ACC112 (cell line): Measurements from ENCODE around the gene ARHGEF39.

ENCODE experiments used
- H2AFZ ChIP-seq: fragments of 200-600 bp; sonication (generic); one replicate; pipeline ENCODE4 v1.6.0; 2017; ENCODE audit warnings: antibody characterized with exemption, low read length; ENCODE audit not compliant: unreplicated experiment
- H3K27ac ChIP-seq: fragments of 200-600 bp; sonication (generic); 2 replicates; pipeline ENCODE4 v1.5.1; 2014; ENCODE audit warnings: low read depth, mild to moderate bottlenecking, antibody characterized with exemption, low read length, moderate library complexity
- H3K27me3 ChIP-seq: fragments of 200-600 bp; sonication (generic); 2 replicates; pipeline ENCODE4 v1.6.1; 2014; ENCODE audit warnings: mild to moderate bottlenecking, antibody characterized with exemption, low read length, moderate library complexity, mixed read lengths; ENCODE audit not compliant: insufficient read depth
- H3K36me3 ChIP-seq: fragments of 200-600 bp; sonication (generic); 2 replicates; pipeline ENCODE4 v1.6.1; 2016; ENCODE audit warnings: mild to moderate bottlenecking, antibody characterized with exemption, low read length, moderate library complexity, mixed read lengths; ENCODE audit not compliant: insufficient read depth
- H3K4me1 ChIP-seq: fragments of 200-600 bp; sonication (generic); one replicate; pipeline ENCODE4 v1.6.1; 2016; ENCODE audit warnings: low read length, mixed read lengths; ENCODE audit not compliant: insufficient read depth, unreplicated experiment, control insufficient read depth
- H3K4me3 ChIP-seq: fragments of 200-600 bp; sonication (generic); 2 replicates; pipeline ENCODE4 v1.5.1; 2014; ENCODE audit warnings: mild to moderate bottlenecking, low read depth, low read length
- H3K79me2 ChIP-seq: fragments of 200-600 bp; sonication (generic); one replicate; pipeline ENCODE4 v1.6.0; 2016; ENCODE audit warnings: low read length; ENCODE audit not compliant: control insufficient read depth, unreplicated experiment, insufficient read depth

ARHGEF39 gene, protein sequence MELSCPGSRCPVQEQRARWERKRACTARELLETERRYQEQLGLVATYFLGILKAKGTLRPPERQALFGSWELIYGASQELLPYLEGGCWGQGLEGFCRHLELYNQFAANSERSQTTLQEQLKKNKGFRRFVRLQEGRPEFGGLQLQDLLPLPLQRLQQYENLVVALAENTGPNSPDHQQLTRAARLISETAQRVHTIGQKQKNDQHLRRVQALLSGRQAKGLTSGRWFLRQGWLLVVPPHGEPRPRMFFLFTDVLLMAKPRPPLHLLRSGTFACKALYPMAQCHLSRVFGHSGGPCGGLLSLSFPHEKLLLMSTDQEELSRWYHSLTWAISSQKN

DNA sequence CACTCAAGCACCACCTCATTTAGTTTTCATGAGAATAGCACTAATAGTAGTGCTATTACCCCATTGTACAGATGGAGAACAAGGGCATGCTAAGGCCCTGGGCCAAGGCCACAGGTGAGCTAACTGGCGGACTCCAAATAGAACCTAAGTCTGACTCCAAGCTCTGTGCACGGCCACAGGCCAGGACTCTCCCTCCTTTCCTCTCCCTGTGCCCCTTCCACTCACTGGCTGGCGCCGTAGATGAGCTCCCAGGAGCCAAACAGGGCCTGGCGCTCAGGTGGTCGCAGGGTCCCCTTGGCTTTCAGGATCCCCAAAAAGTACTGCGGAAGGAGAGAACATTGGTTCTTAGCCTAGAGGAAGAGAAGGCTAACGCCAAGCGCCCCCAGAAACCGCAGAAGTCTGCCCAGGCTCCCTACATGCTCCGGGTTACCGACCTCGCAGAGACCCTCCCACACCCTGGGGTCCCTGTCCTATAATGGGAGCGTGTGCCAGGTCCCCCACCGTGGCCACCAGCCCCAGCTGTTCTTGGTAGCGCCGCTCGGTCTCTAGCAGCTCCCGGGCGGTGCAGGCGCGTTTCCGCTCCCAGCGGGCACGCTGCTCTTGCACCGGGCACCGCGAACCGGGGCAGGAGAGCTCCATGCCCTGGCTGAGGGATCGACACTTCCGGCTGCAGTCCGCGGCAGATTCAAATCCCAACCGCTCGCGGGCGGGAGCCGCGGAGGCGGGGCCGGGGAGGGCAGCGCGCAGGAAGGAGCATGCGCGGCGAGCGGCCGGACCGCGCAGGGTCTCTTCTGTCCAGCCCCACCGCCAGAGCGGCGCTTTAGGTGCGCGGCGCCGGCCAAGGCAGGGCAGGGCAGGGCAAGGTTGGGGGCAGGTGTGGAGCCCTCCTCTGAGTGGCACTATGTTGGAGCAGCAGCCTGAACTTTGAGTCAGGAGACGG is at the start of gene ARHGEF39:
Gene ARHGEF39 (minus strand): TSS at position 665 of the 940 bp plus-strand sequence. CDS start 26 bp downstream, at position 639.
- H3K79me2 ChIP-seq, result peaks cover 29% of the 10 kb centered on the region
- no peaks in the 10 kb centered on the region for H3K27me3 ChIP-seq
- H3K27ac ChIP-seq, result peak within 1 kb of the TSS; percentile 45
- H3K4me3 ChIP-seq, result peak within 1 kb of the TSS; percentile 81
- peaks cover 60% of the 10 kb centered on the region for H3K4me1 ChIP-seq
- H2AFZ ChIP-seq, result peak within 1 kb of the TSS; percentile 52
- 0 out of 2 replicates have a peak, but pooled peaks cover 6% of the 10 kb centered on the region for H3K36me3 ChIP-seq

DNA sequence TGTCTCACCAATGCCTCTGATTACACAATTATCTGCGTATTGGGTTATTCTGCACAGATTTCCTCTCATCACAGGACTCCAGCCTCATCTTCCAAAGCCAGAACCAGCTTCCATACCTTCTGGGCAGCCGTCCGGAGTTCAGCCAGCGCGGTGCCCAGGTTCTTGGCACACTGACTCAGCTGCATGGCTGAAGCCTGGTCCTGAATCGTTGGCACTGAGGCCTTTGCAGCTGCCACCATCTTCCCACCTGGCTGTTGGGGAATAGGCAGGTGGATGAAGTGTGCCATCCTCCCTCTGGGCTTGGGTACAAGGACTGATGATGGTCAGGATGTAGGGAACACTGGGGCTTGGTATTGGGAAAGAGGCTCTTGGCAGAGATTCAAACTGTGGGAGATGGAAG is 49.1 kb upstream of the ARHGEF39 start:
- Histone ChIP-seq H3K36me3 (peaks cover 58% of the 10 kb centered on the region; the same call in 1 of the 2 replicates), H3K27ac (no peak overlapping the region), H2AFZ (no peak overlapping the region), H3K4me3 (no peak overlapping the region), H3K79me2 (peaks cover 6% of the 10 kb centered on the region), H3K4me1 (no peaks in the 10 kb centered on the region), H3K27me3 (no peaks in the 10 kb centered on the region)

DNA sequence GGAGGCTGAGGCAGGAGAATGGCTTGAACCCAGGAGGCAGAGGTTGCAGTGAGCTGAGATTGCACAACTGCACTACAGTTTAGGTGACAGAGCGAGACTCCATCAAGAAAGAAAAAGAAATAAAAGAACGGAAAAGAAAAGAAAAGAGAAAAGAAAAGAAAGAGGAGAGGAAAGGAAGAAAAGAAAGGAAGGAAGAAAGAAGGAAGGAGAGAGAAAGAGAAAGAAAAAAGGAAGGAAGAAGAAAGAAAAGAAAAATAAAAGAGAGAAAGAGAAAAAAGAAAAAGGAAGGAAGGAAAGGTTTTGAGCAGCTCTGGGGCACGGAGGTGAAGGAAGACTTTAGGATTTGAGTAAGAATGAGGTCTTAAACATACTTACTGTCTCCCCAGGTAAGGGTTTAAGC is 48.6 kb upstream of the ARHGEF39 start:
- Histone ChIP-seq H3K36me3 (peaks cover 59% of the 10 kb centered on the region), H3K79me2 (peaks cover 3% of the 10 kb centered on the region), H3K4me3 (no peak overlapping the region), H3K4me1 (no peaks in the 10 kb centered on the region), H3K27ac (no peak overlapping the region), H3K27me3 (no peaks in the 10 kb centered on the region), H2AFZ (no peak overlapping the region)

DNA sequence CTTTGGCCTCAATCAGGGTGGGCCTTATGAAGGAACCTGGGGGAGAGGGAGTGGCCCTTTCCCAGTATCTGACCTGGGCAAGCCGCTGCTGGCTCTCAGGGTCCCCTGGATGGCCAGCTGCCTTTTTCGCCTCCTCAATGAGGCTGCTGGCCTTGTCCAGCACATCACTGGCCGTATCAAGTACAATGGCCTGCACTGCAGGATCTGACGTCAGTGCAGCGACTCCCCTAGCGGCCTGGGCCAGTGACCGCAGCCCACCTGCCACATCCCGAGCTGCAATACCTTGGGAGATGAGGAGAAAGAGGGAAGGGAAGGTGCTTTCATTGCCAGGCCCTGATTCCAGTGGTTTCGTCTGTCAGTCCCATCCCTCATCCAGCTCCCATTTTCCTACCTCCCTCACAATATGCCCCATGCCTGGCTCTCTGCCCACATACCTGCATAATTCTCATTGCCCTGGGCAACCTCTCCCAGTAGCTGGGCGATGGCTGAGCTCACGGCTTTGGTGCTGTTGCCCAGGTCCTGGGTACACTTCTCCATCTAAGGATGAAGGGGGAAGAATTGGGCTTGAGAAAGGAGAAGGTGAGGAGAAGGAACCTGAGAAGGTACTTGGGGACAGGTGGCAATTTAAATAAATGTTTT is 47.9 kb upstream of the ARHGEF39 start:
- H3K36me3 ChIP-seq, result peaks cover 56% of the 10 kb centered on the region
- peaks cover 3% of the 10 kb centered on the region for H3K79me2 ChIP-seq
- H3K27me3 ChIP-seq, result no peaks in the 10 kb centered on the region
- no peaks in the 10 kb centered on the region for H3K4me1 ChIP-seq
- no peak overlapping the region for H2AFZ ChIP-seq
- H3K27ac ChIP-seq, result no peak overlapping the region
- no peak overlapping the region for H3K4me3 ChIP-seq

DNA sequence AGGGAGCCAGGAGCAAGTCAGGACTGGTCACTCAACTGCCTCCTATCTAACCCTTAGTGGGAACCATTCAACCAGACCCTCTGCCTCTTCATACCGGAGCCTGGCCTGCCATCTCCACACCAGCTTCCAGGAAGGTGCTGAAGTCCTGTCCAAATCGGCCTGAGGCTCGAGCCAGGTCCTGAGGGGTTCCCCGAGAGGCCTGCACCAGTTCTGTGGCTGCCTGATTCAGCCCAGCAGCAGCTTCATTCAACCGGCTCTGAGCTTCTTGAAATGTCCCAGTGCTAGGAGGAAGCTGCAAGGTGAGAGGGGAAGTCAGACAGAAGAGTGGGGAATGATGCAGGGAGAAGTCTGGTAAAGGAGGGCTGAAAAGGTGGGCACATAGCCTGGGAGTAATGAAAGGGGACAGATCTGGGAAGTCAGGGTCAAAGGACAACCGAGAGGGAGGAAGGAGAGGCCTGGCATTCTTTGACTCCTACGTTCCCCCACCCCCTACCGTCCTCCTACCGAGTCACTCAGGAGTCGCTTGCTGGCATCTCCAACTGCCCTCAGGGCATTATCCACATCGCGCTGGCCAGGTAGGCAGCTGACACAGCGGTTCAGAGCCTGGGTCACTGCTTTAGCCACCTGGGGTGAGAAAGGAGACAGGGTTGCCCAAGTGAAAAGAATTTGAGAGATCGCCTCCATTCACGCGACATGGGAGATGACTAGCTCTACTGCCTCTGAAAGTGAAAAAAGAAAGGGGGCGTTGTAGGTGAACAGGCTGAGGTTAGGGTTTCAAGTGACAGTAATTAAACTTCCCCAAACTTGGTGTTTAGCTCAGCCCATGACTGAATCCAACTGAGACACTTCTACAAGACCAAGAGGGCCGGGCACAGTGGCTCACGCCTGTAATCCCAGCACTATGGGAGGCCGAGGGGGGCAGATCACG is 46.8 kb upstream of the ARHGEF39 start:
- Histone ChIP-seq H3K36me3 (peaks cover 45% of the 10 kb centered on the region), H3K4me1 (no peaks in the 10 kb centered on the region), H3K4me3 (no peak overlapping the region), H3K79me2 (no peaks in the 10 kb centered on the region), H2AFZ (no peak overlapping the region), H3K27ac (no peak overlapping the region), H3K27me3 (no peaks in the 10 kb centered on the region)

DNA sequence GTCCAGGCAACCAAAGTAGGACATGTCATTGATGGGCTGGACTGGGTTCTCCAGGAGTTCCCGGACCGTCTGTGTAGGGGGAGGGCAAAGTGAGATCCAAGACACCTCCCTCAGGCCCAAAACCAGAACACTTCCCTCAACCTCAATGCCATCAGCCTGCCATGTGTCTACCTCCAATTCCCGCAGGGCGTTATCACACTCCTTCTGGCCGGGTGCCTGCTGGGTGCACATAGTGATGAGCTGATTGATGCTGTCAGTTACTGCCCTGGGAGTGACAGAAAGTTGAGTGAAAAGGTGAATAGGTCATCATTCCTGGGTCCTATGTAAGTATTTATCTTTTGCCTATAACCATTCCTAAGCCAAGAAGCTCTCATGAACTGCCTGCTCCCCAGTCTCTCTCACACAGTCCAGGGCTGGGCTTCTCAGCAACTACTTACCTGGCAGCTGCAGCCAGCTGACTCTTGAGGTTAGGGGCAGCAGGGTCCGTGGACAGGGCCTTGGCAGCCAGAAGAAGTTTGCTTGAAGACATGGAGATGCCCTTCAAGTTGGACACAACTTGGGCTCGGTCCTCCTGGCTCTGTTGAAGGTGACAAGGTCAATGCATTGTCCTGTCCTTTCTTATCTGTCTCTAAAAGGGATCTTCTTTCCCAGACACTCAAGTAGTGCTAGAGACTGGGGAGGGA is 46.0 kb upstream of the ARHGEF39 start:
- peaks cover 45% of the 10 kb centered on the region for H3K36me3 ChIP-seq
- no peak overlapping the region for H2AFZ ChIP-seq

DNA sequence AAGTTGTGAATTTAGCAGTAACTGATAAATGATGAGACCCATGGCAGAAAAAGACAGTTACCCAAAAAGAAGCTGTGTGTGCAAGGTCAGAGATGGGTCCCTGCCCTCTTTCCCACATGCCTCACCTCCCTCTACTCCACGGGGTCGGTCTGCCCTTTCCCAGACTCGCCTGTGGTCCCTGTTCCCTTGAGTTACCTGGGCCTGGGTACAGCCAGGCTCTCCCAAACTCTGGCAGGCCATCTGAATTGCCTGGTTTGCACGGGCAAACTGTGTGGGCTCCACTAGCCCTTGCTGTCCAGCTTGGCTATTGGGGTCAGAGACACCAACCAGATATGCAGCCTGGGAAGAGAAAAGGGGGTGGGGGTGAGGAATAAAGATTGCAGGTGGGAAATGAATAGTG is 43.2 kb upstream of the ARHGEF39 start:
- Histone ChIP-seq H3K27ac (no peak overlapping the region), H3K36me3 (peaks cover 47% of the 10 kb centered on the region)

More for the DNA sequence above, 46.0 kb upstream of the ARHGEF39 start:
- Histone ChIP-seq H3K79me2 (no peaks in the 10 kb centered on the region), H3K27ac (no peak overlapping the region), H3K27me3 (no peaks in the 10 kb centered on the region), H3K4me3 (no peak overlapping the region), H3K4me1 (no peaks in the 10 kb centered on the region)

DNA sequence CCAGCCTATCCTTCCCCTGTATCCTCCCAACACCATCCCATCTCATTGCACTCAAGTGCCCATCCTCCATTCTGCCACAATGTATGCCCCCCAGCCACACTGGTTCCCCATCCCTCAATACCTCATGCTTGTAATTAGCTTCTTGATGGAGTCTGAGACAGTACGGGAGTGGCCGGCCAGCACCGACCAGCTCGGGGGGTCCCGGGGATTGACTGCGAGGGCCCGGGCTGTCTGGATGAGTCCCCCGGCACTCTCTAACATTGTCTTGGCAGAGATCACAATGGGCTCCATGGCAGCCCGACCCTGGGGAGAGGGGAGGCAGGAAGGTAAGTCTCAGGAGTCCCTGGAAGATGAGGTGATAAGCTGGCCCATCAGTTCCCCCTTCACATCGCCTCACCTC is 42.0 kb upstream of the ARHGEF39 start:
- Histone ChIP-seq H3K36me3 (peaks cover 46% of the 10 kb centered on the region), H3K4me1 (no peaks in the 10 kb centered on the region), H3K27me3 (no peaks in the 10 kb centered on the region), H3K4me3 (no peak overlapping the region), H2AFZ (no peak overlapping the region), H3K79me2 (no peaks in the 10 kb centered on the region), H3K27ac (no peak overlapping the region)

More for the DNA sequence above, 43.2 kb upstream of the ARHGEF39 start:
- Histone ChIP-seq H3K4me3 (no peak overlapping the region), H3K79me2 (no peaks in the 10 kb centered on the region), H3K4me1 (no peaks in the 10 kb centered on the region), H2AFZ (no peak overlapping the region), H3K27me3 (no peaks in the 10 kb centered on the region)

DNA sequence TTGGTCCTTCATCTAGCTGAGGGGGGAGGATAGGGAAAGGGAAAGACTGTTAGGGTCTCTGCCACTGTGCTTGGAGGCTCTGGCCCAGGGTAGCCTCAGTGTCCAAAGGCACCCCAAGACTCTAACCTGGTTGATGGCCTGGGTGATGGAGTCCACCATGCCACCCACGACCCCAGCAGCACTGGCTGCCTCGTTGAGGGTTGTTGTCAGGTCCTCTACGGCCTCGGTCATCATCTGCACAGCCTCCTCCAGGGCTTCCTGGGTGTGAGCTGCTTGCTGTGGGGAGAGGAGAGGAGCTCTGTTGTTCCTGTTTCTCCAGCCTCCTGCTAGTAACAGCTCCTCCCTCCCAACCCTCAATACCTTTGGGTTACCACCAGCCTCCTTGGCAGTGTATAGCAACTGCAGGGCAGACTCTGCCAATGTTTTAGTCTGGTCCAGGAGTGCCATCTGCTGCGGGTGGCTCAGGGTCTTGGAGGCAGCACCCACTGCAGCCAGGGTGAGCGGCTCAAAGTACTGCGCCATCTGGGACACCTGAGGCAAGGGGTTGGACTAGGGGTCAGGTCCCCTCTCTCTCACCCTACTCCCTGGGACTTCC is 40.9 kb upstream of the ARHGEF39 start:
- Histone ChIP-seq H3K79me2 (no peaks in the 10 kb centered on the region), H3K4me1 (no peaks in the 10 kb centered on the region), H3K27me3 (no peaks in the 10 kb centered on the region), H3K4me3 (no peak overlapping the region), H3K27ac (no peak overlapping the region), H2AFZ (no peak overlapping the region), H3K36me3 (peaks cover 43% of the 10 kb centered on the region)
